ENCODE data around the gene RASEF.

DNA sequence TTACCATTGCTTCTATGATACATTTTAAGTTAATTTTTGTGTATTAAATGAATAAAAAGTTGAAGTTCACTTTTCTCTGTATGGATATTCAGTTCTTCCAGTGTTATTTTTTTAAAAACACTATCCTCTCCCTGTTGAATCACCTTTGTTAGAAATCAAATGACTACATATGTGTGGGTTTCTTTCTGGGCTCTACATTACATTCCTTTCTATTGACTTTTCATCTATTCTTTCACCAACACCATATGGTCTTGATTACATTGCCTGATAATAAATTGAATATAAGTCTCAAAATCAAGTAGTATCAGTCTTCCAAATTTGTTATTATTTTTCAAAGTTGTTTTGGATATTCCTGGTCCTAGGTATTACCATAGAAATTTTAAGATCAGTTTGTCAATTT is 7.3 kb upstream of the RASEF start:
- TF ChIP-seq EZH2 (IDR thresholded peaks at IDR 0.05; ENCODE audit: borderline replicate concordance, low read depth, low read length, poor library complexity, severe bottlenecking), result no peak
- TF ChIP-seq, protein P1, sequence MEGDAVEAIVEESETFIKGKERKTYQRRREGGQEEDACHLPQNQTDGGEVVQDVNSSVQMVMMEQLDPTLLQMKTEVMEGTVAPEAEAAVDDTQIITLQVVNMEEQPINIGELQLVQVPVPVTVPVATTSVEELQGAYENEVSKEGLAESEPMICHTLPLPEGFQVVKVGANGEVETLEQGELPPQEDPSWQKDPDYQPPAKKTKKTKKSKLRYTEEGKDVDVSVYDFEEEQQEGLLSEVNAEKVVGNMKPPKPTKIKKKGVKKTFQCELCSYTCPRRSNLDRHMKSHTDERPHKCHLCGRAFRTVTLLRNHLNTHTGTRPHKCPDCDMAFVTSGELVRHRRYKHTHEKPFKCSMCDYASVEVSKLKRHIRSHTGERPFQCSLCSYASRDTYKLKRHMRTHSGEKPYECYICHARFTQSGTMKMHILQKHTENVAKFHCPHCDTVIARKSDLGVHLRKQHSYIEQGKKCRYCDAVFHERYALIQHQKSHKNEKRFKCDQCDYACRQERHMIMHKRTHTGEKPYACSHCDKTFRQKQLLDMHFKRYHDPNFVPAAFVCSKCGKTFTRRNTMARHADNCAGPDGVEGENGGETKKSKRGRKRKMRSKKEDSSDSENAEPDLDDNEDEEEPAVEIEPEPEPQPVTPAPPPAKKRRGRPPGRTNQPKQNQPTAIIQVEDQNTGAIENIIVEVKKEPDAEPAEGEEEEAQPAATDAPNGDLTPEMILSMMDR (conservative IDR thresholded peaks at IDR 0.05; ENCODE audit: low read depth, low read length), result no peak

Measured in A673 (cell line).